ENCODE measurements around the gene LRRFIP1. TPM values are rescaled to one million over a fixed set of nuclear protein-coding genes. Genes with fewer than 3 reads are reported as not detected.

Gene LRRFIP1
- total and polyA plus RNA-seq, 10 donors, result 40.4 to 164 (median 124) TPM

- Histone ChIP-seq H3K36me3 (no peaks in the 10 kb centered on the region), H3K27me3 (replicated peaks in 1 of 7) (no peaks in the 10 kb centered on the region), H3K27ac (no peak overlapping the region), H3K4me1 (peaks cover 0 to 8% (median 2%) of the 10 kb centered on the region in 6 donors), H3K9me3 (no peaks in the 10 kb centered on the region), H3K4me3 (no peak overlapping the region)
- intact Hi-C loops (cut with DNase I; ENCODE audit: low total_unique reads), result no loop called here
- 77 to 88% (median 82%) methylated on average over 9 to 13 of the region's 13 CpGs for WGBS, 5 donors
- DNase-seq, result no peak
- no peak for TF ChIP-seq POLR2AphosphoS5 (IDR thresholded peaks at IDR 0.05)
- TF ChIP-seq, protein P1, sequence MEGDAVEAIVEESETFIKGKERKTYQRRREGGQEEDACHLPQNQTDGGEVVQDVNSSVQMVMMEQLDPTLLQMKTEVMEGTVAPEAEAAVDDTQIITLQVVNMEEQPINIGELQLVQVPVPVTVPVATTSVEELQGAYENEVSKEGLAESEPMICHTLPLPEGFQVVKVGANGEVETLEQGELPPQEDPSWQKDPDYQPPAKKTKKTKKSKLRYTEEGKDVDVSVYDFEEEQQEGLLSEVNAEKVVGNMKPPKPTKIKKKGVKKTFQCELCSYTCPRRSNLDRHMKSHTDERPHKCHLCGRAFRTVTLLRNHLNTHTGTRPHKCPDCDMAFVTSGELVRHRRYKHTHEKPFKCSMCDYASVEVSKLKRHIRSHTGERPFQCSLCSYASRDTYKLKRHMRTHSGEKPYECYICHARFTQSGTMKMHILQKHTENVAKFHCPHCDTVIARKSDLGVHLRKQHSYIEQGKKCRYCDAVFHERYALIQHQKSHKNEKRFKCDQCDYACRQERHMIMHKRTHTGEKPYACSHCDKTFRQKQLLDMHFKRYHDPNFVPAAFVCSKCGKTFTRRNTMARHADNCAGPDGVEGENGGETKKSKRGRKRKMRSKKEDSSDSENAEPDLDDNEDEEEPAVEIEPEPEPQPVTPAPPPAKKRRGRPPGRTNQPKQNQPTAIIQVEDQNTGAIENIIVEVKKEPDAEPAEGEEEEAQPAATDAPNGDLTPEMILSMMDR (IDR thresholded peaks at IDR 0.05 in 8 of 11, conservative IDR thresholded peaks at IDR 0.05 in 3 of 11), result no peak
- TF ChIP-seq POLR2A (IDR thresholded peaks at IDR 0.05), result no peak
Observed at GRCh38 chr2:237596520-237597195, 30.7 kb upstream of the LRRFIP1 start.

DNA sequence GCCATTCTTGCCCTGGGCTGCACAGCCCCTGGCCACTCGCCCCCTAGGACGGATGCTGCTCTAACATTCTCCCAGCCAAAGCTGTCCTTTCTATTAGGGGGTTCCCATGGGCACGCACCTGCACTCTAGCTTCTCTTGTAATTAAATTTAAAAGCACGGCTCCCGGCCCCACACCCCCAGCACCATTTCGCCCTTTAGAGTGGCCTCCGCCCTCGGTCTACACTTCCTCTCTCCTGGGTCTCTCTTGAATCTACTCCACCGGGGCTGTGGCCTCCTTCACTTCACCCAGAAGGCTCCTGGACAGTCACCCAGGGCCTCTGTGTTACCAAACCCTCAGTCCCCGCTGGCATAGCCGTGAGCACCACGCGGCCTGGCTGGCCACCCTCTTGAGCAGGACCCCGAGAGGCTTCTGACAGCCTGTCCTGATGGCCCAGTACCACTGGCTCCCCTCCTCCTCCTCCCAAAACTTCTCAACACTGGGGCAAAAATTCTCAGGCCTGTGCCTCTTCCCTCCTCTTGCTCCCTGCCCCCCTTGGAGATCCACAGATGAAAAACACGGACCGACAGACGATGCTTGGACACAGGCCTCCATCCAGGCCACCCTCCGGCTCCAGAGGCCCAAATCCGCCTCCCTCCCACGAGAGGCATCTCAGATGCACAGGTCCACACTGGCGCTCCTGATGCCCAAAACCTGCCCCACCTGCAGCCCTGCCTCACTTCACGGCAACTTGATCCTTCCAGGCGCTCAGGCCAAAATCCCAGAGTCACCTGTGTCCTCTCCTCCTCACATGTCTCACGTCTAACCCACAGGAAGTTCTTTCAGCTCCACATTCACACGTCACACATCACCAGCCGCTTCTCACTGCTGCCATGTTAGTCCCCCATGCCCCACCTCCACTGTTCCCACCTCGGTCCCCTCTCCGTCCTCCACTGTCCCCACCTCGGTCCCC, 29.9 kb upstream of the LRRFIP1 start:
- no peaks in the 10 kb centered on the region for H3K36me3 ChIP-seq
- DNase-seq, result no peak
- no peak for TF ChIP-seq POLR2AphosphoS5 (IDR thresholded peaks at IDR 0.05)
- no peak for TF ChIP-seq POLR2A (IDR thresholded peaks at IDR 0.05)
- H3K27ac ChIP-seq, result no peak overlapping the region
- WGBS, 5 donors, result 83 to 89% (median 87%) methylated on average over 29 of the region's 29 CpGs
- no peaks in the 10 kb centered on the region for H3K27me3 ChIP-seq (replicated peaks in 1 of 7)
- no peaks in the 10 kb centered on the region for H3K9me3 ChIP-seq
- no peak overlapping the region for H3K4me3 ChIP-seq
- H3K4me1 ChIP-seq, result peaks cover 0 to 8% (median 0%) of the 10 kb centered on the region in 6 donors
- intact Hi-C loops (cut with DNase I; ENCODE audit: low total_unique reads), result no loop called here

GRCh38 chr2:237598468-237599208, 28.7 kb upstream of the LRRFIP1 start:
- intact Hi-C loops (cut with DNase I; ENCODE audit: low total_unique reads), result no loop called here

More at GRCh38 chr2:237598468-237599208, 28.7 kb upstream of the LRRFIP1 start:
- no peak for DNase-seq
- 78 to 95% (median 89%) methylated on average over 14 of the region's 14 CpGs for WGBS, 5 donors
- no peaks in the 10 kb centered on the region for H3K9me3 ChIP-seq
- H3K27me3 ChIP-seq (replicated peaks in 1 of 7), result no peaks in the 10 kb centered on the region
- no peaks in the 10 kb centered on the region for H3K36me3 ChIP-seq
- no peak overlapping the region for H3K4me3 ChIP-seq
- peaks cover 0 to 19% (median 8%) of the 10 kb centered on the region in 6 donors for H3K4me1 ChIP-seq
- no peak overlapping the region for H3K27ac ChIP-seq
- TF ChIP-seq POLR2A (IDR thresholded peaks at IDR 0.05) (no peak), POLR2AphosphoS5 (IDR thresholded peaks at IDR 0.05) (no peak)
- TF ChIP-seq, protein P1 (IDR thresholded peaks at IDR 0.05 in 8 of 11, conservative IDR thresholded peaks at IDR 0.05 in 3 of 11), result no peak

Data from spleen (tissue), 11 donors.